ENCODE results near the gene JAZF1.

Gene JAZF1

DNA sequence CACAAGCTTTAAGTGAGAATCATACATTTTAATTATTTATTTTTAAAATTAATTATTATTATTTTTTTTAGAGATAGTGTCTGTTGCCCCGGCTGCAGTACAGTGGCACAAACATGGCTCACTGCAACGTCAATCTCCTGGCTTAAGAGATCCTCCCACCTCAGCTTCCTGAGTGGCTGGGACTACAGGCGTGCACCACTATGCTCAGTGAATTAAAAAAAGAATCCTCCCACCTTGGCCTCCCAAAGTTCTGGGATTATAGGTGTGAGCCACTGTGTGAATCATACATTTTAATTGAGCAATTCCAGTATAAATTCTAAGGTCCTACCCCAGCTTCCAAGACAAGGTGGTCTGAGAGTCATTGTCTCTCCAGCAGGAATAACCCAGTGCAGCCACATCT lies 172.4 kb downstream of the JAZF1 start:
- DNase-seq (ENCODE audit: low read depth) = no peak

DNA sequence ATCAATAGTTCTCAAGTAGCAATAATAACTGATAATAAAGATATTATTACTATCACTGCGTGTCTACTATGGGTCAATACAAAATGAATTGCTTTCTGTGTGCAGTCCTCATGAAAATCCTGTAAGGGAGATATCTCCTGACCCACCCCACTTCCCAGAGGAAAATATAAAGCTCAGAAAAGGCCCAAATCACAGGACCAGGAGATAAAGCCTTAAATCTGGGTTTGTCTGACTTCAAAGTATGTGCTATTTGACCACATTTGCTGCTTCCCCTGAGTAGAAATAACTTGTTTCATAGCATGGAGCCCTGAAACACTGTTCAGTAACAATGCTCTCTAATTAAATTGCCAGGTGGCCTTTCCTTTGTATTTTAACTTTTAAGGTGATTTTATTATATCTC lies 174.1 kb downstream of the JAZF1 start:
- no peak for DNase-seq (ENCODE audit: low read depth)

DNA sequence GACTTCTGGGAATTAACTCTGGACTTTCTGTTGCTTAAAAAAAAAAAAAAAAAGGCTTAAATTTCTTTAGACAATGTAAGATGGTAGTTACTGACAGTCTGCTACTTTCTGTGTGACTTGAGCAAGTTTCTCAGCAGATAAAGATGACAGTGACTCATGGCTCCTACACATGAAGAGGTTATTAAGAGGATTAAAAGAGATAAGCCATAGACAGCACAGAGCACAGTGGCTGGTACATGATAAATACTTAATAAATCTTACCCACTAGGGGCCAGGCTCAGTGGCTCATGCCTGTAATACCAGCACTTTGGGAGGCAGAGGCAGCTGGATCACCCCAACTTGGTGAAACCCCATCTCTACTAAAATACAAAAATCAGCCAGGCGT lies 174.8 kb downstream of the JAZF1 start:
- DNase-seq (ENCODE audit: low read depth) = no peak

DNA sequence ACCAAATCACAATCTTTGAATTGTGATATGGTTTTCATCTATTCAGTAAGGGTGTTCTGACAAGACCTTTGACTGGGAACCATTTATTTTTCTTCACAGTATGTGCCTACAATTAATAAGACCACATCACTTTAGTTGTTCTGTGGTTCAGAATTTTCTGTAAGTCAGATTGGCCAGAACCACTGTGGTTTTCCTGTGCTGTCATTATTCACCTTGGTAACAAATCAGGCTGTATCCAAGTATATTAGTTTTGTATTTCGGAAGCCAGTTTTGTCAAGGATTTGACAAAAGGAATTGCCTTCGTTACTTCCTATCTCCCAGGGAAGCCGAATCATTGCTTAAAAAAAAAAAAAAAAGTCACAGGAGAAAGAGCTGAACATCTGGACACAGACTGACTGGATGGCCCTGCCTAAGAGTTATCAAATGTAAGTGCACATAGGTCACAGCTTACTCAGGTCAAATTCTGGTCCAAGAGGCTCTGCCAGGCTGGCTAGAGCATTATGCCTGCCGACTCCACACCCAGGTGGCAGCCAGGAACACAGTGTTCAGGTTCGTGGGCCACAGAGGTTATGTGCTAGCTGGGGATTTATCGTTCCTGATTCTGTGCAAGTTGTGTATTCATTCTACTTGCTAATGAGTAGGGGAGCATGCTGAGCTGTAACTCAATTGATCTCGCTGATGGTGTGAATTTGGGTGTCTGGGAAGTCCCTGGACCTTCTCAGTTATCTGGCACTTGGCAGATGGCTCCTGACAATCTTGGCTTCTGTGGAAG lies 175.3 kb downstream of the JAZF1 start:
- no peak for DNase-seq (ENCODE audit: low read depth)

DNA sequence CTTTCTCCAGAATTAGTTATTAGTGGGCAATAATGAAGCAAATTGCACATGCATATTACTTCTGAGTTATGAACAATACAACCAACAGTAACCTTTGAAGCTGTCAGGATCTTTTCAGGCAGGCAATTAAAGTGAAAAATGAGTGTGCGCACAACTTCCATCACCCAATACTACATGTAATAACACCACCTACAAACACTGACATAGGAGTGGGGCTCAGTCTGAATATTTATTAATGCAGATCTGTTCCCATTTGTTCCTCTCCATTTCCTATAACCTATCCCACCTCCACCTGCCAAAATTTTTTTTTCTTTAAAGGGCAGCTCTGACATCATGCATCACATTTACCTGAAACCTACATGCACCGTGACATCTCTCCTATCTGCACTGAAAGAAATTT lies 177.2 kb downstream of the JAZF1 start:
- no peak for DNase-seq (ENCODE audit: low read depth)

DNA sequence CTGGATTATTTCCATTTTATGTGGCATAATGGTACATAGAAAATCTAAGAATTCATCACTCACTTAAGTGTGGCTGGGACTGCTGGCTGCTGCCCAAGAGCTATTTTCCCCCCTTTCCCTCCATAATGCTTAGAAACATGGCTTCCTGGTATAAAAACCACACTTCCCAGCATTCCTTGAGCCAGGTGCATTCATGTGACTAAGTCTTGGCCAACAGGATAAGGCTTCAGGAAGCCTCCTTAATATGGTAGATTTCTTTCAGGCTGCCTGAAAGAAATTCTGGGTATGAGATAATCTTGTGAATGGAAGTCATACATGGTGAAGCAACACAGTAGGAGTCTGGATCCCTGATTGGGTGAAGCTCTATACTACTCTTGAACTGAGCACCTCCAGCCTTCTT lies 178.0 kb downstream of the JAZF1 start:
- DNase-seq (ENCODE audit: low read depth) = no peak

DNA sequence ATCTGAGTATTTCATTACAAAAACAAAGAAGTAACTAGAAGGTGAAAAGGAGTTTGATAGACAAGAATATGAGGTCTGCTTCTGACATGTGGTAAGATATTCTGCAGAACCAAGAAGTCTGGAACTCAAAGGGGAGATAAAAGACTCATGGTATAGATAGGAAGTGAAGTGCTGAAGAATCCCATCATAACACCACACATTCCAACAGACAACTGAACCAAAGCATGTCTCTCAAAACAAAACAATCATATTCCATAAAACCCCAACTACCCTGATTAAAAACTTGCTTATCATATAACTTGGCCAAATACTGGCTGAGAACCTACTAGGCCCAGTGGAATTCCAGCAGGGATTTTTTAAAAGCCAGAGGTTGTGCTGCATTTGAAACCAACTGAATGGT lies 178.7 kb downstream of the JAZF1 start:
- no peak for DNase-seq (ENCODE audit: low read depth)

DNA sequence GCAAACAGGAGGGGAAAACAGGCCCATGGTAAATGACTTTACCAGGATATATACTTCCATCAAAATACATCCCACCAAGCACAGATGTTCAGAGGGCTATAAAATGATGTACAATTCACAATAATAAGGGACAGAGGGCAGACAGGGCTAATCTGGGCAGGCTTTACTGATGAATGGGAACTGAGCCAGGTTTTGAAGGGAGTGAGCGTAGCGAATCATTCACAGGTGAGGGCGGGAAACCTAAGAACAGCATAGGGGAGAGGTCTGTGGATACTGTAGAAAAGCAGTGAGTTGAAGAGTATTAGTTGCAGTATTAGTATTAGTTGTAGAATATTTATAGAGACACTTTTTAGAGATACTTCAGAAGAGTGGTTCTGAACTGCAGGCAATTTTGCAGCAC lies 180.8 kb downstream of the JAZF1 start:
- no peak for DNase-seq (ENCODE audit: low read depth)

DNA sequence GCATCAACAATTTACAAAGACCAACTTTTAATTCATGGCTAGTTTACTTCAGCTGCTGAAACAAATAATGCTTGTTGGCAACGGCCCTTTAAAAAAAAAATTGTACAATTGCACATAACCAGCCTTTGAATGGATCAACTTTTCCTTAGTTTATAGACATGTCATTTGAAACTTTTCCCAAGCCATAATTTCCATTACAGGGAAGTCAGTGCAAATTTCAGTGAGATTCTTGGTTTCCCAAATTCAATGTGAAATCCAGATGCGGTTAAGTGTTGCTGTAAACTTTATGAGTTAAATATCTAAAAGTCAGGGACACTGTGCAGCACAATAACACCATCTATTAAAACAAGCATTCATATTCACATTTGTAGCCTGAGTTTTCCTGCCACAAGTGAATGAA lies 182.2 kb downstream of the JAZF1 start:
- no peak for DNase-seq (ENCODE audit: low read depth)

DNA sequence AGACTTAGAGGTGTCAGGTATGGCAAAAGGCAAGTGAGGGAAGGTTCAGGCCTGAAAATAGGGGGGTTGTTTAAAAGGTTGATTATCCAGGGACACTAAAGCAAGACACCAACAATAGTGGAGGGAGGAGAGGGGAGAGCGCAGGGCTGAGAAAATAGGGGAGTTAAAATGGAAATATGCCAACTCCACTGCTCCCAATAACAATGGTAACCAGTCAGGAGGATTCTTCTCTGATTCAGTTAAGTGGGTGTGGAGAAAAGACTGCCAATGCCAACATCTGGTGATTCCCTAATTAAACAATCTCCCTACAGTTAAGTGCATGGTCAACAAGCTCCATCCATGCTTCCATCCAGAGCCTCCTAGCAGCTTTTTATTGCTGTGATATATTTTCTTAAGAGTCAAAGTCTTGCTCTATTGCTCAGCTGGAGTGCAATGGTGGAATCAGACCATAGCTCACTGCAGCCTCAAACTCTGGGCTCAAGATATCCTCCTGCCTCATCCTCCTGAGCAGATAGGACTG lies 183.3 kb downstream of the JAZF1 start:
- no peak for DNase-seq (ENCODE audit: low read depth)

DNA sequence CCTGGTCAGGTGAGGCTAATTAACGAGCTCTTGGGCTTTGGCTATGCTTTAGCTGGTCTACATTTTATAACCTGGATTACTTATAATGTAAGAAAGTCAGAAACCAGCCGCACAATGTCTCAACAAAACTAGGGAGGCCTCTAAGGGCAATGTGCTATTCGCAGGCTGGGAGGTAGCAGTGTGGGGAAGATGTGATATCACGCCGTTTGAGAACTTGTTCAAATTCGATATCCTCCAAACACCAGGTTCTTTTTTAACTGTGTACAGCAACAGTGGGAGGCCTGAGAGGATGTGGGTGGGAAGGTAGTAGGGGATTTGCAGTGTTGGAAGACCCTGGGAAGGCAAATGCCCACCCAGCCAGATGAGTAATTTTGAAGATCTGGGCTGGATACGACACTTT lies 184.5 kb downstream of the JAZF1 start:
- DNase-seq (ENCODE audit: low read depth) = no peak

DNA sequence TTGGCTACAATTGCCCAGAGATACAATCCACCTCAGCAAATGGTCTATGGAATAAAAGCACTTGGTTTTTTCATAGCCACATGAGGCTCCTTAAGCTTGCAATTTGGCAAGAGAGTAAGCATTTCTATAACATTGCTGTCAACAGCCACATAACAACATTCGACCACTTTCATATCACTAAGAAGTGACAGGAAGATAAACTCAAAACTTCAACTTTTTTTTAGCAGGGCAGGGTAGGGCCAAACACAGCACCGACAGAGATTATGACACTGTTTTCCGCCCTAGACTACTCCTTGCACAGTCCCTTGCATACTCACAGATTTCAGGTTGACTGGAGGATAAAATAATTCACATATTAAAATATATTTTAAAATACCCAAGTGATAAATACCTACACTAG lies 185.4 kb downstream of the JAZF1 start:
- DNase-seq (ENCODE audit: low read depth) = no peak

DNA sequence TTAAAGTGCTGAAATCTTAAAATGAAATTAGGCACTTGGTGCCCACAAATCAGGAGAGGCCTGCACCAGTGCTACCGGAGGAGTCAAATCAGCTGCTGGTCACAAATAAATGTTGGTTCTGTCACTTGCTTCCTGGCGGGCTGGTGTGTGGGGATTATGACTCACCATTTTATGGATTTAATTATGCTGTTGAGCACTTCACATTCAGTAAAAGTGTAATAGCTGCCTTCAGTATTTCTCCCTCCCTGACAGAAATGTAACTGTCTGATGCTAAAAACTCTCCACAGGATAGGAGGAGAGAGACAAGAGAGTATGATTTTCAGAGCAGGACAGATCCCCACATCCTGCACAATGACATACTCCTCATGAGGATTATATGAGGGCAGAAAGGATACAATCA lies 186.0 kb downstream of the JAZF1 start:
- no peak for DNase-seq (ENCODE audit: low read depth)

DNA sequence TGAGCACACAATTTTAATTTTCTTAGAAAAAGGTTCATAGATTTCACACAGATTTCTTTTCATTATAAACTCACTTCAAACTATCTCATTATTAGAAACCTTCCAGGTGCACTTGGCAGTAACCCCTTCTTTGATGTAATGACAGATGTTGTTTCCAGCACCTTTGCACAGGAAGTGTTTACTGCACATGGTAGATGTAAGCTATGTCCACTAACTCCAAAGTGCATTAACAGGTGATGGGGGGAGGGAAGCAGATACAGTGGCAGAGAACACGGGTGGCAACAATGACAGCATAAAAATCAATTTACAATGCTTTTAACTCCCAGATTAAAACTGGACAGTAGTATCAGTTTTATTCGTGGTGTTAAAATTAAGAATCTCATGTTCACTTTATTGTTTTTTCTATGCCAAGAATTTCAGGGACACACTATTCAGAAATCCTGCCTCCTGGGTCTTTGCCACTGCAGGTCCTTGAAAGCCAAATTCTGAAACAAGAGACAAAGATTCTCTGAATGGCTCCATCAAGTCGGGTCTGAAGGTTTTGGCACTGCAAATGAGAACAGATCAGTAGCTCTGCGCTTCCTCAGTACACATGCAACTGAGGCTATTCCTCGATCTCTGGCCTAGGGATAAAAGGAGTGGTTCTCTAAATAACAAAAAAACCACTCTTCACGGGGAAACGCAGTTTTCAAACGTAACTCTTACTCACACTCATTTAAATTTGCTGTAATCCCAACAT lies 187.7 kb downstream of the JAZF1 start:
- DNase-seq (ENCODE audit: low read depth) = no peak

DNA sequence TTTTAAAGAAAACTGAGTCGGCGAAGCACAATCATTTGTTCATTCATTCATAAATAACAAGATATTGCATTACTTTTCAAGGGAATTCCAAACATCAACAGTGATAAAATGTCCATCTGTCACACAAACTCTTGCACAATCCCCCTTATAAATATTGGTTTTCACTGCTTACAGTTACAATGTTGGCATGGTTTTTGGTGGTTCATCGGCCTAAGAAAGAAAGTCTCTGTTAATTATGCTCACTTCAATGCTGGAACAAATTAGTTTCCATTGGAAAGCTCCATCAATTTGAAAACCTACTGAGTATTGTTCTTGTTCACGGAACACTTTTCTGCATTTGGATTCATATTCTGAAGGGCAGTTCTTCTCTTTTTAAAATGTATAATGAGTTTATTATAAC lies 188.5 kb downstream of the JAZF1 start:
- DNase-seq (ENCODE audit: low read depth) = no peak

DNA sequence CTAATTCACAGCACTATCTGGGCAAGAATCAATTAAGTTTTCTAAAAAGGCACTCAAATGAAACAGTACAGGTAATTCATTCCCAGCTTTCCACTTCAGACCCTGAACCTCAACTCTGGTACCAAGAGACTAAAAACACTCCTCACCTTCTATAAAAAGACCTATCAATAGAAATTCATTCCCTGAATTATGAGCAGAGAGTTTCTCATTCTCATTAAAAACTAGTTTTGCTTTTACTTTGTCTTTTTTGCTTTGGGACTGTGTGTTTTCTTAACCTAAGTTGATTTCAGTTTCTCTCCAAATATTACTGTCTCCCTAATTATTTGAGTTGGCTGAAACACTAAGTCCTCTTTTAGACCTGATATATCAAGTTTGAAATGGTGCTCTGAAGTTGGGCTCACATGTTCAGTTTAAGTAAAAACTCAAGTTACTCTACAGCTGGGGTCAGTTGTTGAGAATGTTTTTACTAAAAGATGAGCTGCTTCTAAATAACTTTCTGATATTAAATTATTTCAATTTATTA lies 189.5 kb downstream of the JAZF1 start:
- DNase-seq (ENCODE audit: low read depth) = no peak

DNA sequence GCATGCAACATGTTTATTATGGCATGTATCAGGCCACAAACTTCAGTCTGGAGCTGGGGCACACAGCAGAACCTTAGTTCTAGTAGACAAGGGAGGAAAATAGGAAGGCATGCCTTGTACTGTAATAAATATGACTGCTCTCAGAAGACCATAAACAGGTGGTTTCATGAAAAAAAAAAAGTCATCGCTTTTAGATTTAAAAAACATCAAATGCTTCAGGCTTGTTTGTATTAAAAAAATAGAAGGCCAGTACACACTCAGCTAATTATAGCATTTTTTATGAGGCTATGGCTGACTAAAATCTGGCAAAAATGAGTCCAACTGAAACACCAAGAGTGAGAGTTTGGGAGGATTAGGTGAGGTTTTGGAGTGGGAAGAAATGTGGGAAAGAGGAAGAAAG lies 204.1 kb downstream of the JAZF1 start:
- DNase-seq (ENCODE audit: low read depth) = no peak

DNA sequence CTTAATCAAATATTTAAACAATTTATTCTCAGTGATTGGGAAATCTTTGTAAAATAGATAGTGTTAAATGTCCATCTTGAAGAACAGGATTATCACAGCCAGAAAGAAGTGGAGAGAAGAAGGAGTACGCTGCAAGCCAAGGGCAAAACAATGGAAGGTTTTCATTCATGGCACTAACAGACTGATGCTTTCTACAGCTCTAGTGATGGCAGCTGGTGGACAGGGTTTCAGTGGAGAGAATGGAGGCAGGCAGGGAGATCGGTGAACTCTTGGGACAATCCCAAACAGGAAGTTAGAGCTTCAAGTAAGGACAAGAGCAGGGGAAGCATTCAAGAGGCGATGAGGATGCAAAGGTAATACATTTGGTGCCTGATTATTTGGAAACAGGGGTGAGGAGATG lies 207.0 kb downstream of the JAZF1 start:
- DNase-seq (ENCODE audit: low read depth) = no peak

DNA sequence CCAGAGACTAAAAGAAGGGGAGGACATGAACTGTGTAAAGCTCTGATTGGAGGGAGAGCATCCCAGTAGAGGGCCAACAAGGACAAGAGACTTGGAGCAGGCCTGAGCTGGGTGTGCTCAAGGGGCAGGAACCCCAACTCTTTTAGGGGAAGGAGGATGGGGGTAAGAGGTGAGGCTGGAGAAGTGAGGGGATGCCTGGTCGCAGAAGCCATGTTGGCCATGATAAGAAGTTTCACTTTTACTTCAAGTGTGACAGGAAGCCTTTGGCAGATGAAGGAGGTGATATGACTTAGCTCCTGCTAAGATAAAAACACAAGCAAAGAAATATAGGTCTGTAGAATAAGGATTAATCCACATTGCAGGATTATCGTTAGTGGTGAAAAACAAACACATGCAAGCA lies 208.3 kb downstream of the JAZF1 start:
- no peak for DNase-seq (ENCODE audit: low read depth)

DNA sequence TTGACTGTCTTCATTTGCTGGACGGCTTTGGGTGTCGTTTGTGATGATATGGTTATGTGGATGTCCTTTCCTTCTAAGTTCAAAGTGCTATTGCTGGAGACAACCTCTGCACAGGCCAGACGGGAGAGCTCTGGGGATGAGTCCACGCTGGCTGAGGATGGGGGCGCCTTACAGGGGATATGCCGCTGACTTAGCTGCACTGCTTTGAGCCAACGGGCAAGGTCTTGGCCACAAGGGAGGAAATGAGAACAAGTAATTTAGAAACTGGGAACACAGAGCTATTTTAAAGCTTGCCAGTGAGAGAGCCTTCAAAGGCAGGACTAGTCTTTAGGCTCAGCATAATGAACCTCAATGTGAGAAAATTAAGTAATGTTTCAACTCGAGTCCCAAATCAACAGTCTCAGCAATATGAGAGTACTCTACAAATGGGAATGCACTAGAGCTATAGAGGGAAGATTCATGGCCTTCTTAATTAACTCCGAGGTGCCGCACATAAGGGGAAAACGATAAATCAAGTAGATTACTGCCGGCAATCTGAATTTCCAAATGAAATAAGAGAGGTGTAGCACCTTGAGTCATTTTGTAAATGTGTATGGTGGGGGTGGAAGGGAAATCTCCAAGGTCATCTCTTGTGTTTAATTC lies 209.3 kb downstream of the JAZF1 start:
- DNase-seq (ENCODE audit: low read depth) = no peak

DNA sequence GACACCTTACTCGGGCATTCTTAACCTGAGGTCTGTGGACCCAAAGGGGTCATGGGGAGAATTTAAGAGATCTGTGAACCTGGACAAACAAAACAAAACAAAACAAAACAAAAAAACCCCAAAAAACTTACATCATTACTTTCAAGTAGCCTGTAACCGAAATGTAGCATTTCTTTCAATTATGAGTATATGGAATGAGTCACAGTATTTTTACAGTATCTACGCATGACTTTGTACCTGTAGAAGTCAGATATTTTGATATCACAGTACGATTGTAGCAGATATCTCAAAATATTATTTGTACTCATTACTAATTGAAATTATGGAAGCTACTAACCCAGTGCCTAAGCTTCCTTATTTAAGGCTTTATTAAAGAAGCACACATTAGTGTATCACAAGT lies 210.2 kb downstream of the JAZF1 start:
- DNase-seq (ENCODE audit: low read depth) = no peak

DNA sequence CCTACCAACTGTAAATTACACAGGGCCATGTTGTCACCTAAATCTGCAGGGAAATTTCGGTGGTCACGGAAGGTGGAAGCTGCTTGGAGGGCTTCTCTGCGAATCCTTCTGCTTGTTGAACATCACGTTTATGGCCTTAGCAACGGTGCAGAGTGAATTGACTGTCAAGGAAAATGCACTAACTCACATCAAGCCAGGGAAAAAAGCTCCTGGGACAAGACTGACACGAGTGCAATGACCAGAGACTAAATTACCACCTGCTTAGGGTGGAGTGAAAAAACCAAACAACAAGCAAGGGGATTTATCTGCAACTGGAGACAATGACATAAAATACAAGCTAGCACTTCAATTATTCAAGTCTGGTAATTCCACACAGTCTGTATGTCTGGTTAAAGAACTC lies 211.2 kb downstream of the JAZF1 start:
- DNase-seq (ENCODE audit: low read depth) = no peak

DNA sequence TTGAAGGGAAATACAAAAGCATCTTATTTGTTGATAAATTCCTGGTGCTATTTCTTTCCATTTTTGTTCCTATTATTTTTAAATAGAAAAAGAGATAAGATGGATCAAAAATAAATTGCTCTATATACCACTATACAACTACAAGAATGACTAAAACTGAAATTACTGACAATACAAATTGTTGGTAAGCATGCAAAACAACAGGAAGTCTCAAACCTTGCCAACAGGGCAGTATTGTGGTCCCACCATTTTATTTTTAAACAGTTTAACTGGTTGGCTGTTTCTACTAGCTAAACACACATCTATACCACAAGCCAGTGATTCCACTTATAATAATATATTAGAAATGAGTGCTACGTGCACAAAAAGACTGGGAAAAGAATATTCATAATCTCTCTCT lies 213.0 kb downstream of the JAZF1 start:
- no peak for DNase-seq (ENCODE audit: low read depth)
